ENCODE results near the gene NUDT16L1. TPM values are rescaled to one million over a fixed set of nuclear protein-coding genes. Genes with fewer than 3 reads are reported as not detected.

The NUDT16L1 gene
- total and polyA plus RNA-seq, 9 of the 15 experiments (the other 6 are each of a cell fraction or from before 2014, with no cell fraction given), result 1.4 to 37.6 (median 13.7) TPM

GRCh38 chr16:4679156-4679849, 14.1 kb upstream of the NUDT16L1 start:
- TF ChIP-seq WHSC1 (IDR thresholded peaks at IDR 0.05; ENCODE audit: low read length) (no peak), NONO (IDR thresholded peaks at IDR 0.05; ENCODE audit: low read depth in 2 of 2, low read length in 1 of 2) (no peak), E2F3 (CRISPR knock-in tag; IDR thresholded peaks at IDR 0.05) (no peak), ZNF274 (IDR thresholded peaks at IDR 0.05; ENCODE audit: borderline replicate concordance, low read depth, low read length) (no peak), SRSF1 (IDR thresholded peaks at IDR 0.05; ENCODE audit: low read depth, low read length) (no peak), NFIC (IDR thresholded peaks at IDR 0.05) (peak; percentile 78), ZNF124 (CRISPR knock-in tag; IDR thresholded peaks at IDR 0.05) (no peak), NFYB (IDR thresholded peaks at IDR 0.05; ENCODE audit: extremely low read depth, insufficient read length) (no peak)
- TF ChIP-seq, protein P1, sequence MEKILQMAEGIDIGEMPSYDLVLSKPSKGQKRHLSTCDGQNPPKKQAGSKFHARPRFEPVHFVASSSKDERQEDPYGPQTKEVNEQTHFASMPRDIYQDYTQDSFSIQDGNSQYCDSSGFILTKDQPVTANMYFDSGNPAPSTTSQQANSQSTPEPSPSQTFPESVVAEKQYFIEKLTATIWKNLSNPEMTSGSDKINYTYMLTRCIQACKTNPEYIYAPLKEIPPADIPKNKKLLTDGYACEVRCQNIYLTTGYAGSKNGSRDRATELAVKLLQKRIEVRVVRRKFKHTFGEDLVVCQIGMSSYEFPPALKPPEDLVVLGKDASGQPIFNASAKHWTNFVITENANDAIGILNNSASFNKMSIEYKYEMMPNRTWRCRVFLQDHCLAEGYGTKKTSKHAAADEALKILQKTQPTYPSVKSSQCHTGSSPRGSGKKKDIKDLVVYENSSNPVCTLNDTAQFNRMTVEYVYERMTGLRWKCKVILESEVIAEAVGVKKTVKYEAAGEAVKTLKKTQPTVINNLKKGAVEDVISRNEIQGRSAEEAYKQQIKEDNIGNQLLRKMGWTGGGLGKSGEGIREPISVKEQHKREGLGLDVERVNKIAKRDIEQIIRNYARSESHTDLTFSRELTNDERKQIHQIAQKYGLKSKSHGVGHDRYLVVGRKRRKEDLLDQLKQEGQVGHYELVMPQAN (IDR thresholded peaks at IDR 0.05; ENCODE audit: borderline replicate concordance), result no peak
- no peak for ATAC-seq
- FAIRE-seq, result no peak
- peak overlapping the region in 1 of 2 experiments; percentile 68; a peak in 1 of 4 replicates for H3K9ac ChIP-seq (ENCODE audit: insufficient read depth in 1 of 2, low read depth in 2 of 2, low read length in 2 of 2)
- H2AFZ ChIP-seq (ENCODE audit: low read depth, low read length), result no peak overlapping the region
- no peak overlapping the region for H3K27ac ChIP-seq (ENCODE audit: extremely low read depth, low read depth, low read length)
- no peaks in the 10 kb centered on the region for H3K79me2 ChIP-seq (ENCODE audit: control insufficient read depth, insufficient read depth, low read length)
- 64% methylated on average over 16 of the region's 20 CpGs for WGBS (ENCODE audit: insufficient coverage, low coverage, missing lambda C conversion rate)
- no peaks in the 10 kb centered on the region for H3K9me3 ChIP-seq (replicated peaks; ENCODE audit: control insufficient read depth, insufficient read depth, low read depth, low read length)
- POLR2A ChIA-PET, result interaction anchor here (0.6 kb wide), 1 partner anchor 393 kb away, joined by 4 read pairs; no protein-coding TSS in a partner anchor
- no peaks in the 10 kb centered on the region for H3K9me1 ChIP-seq (ENCODE audit: control insufficient read depth, insufficient read depth, low read length)
- peaks cover 43% of the 10 kb centered on the region; the same call in 1 of the 3 replicates for H3K36me3 ChIP-seq (ENCODE audit: control insufficient read depth, insufficient read depth, low read length)
- H3K4me2 ChIP-seq (ENCODE audit: insufficient read depth, low read length), result no peak overlapping the region
- intact Hi-C loops (cut with micrococcal nuclease) (no loop called here), in situ Hi-C loops (cut with MboI) (no loop called here)
- CTCF ChIA-PET (ENCODE audit: low intra/inter-chr PET ratio), result no interaction called here
- H3K27me3 ChIP-seq (ENCODE audit: control insufficient read depth in 2 of 2, insufficient read depth in 2 of 2, low read length in 2 of 2), result no peaks in the 10 kb centered on the region
- no TSS peak for BruUV-seq (replicated peaks)
- H4K20me1 ChIP-seq (replicated peaks; ENCODE audit: control insufficient read depth, insufficient read depth, low read length), result no peaks in the 10 kb centered on the region
- H3K4me3 ChIP-seq, result no peak overlapping the region
- H3K4me1 ChIP-seq (replicated peaks in 1 of 2; ENCODE audit: control insufficient read depth in 2 of 2, insufficient read depth in 2 of 2, low read length in 2 of 2), result peaks cover 0 to 65% of the 10 kb centered on the region in 2 experiments; a peak in 2 of 5 replicates
- DNase-seq (ENCODE audit: extremely low read depth in 1 of 4, low spot score in 3 of 4), result no peak
